OCI-LY3 (cell line): Measurements from ENCODE around the gene NT5C3A.

Experiments
- EZH2phosphoT487 ChIP-seq: fragments of 200-600 bp; shearing (Covaris generic); IDR thresholded peaks from 2 replicates; pipeline ENCODE4 v1.6.1; 2018; ENCODE audit warnings: antibody characterized with exemption, mixed run types, low read depth
- TF ChIP-seq, protein P1 (sequence below): fragments of 200-600, 300-600 bp; sonication (generic); IDR thresholded peaks from 2 replicates; pipeline ENCODE4 v1.5.1; 2014; ENCODE audit warnings: antibody characterized with exemption, low read length, low read depth

DNA sequence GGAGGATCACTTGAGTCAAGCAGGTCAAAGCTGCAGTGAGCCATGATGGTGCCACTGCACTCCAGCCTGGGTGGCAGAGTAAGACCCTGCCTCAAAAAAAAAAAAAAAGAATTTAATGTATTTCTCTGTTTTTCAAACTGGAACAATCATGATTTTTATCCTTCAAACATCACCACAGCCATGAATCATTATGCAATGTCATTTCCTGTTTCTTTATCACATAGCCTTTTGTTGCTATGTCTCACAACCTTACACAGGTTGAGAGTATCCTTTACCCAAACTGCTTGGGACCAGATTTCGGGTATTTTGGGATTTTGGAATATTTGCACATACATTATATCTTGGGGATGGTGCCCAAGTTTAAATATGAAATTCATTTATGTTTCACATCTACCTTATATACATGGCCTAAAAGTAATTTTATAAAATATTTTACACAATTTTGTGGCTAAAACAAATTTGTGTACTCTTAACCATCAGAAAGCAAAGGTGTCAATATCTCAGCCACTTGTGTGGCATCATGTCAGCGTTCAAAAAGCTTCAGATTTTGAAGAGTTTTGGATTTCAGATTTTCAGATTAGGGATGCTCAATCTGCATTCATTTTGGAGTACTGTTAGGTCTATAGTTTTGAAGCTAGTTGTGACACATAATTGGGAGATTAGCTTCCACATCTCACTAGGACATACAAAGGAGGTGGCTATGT lies 8.2 kb downstream of the NT5C3A start:
- TF ChIP-seq, protein P1, sequence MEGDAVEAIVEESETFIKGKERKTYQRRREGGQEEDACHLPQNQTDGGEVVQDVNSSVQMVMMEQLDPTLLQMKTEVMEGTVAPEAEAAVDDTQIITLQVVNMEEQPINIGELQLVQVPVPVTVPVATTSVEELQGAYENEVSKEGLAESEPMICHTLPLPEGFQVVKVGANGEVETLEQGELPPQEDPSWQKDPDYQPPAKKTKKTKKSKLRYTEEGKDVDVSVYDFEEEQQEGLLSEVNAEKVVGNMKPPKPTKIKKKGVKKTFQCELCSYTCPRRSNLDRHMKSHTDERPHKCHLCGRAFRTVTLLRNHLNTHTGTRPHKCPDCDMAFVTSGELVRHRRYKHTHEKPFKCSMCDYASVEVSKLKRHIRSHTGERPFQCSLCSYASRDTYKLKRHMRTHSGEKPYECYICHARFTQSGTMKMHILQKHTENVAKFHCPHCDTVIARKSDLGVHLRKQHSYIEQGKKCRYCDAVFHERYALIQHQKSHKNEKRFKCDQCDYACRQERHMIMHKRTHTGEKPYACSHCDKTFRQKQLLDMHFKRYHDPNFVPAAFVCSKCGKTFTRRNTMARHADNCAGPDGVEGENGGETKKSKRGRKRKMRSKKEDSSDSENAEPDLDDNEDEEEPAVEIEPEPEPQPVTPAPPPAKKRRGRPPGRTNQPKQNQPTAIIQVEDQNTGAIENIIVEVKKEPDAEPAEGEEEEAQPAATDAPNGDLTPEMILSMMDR: no peak
- no peak for TF ChIP-seq EZH2phosphoT487
